Measurements from ENCODE around the gene TOX2. TPM values are rescaled to one million over a fixed set of nuclear protein-coding genes. Genes with fewer than 3 reads are reported as not detected.

The TOX2 gene
- total RNA-seq, 2 donors from 2014 or later: 2.4 to 3.4 TPM

DNA sequence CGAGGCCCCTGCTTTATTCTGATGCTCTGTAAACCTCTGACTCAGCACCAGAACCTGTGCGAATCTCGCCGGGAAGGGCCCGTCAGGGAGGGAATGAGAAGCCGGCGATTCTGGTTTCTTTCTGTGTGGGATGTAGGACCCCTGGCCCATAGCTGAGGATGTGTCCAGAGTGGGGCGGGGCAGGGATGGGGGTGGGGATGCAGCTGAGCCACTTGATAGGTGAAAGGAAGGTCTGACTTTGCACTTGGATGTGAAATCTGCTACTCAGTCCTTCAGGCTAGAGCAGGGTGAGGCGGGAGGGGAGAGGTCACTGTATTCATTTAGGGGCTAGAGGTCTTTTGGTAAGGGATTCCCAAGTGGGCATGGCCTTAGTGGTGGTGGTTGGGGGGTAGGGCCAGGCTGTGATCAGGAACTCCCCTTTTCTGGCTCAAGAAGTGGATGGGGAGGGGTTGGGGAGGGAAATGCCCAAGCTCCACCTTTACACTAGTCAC is 2.3 kb downstream of the TOX2 start:
- peak; percentile 61 for DNase-seq
- no peak overlapping the region for H3K4me3 ChIP-seq (ENCODE audit: low read length)
- no peak overlapping the region for H3K27ac ChIP-seq (ENCODE audit: low read depth, low read length)
- peaks cover 77% of the 10 kb centered on the region for H3K27me3 Mint-ChIP-seq (ENCODE audit: insufficient read depth)
- no peak overlapping the region for H3K27ac Mint-ChIP-seq
- no peaks in the 10 kb centered on the region for H3K36me3 ChIP-seq (ENCODE audit: control insufficient read depth, insufficient read depth, low read length)
- H3K9ac ChIP-seq (ENCODE audit: extremely low read depth, low read length, poor library complexity, severe bottlenecking): no peak overlapping the region
- peak overlapping the region; percentile 66 for H3K4me3 Mint-ChIP-seq
- H3K9me3 ChIP-seq (ENCODE audit: control insufficient read depth, low read length): no peaks in the 10 kb centered on the region
- H3K36me3 Mint-ChIP-seq (ENCODE audit: low read depth): no peaks in the 10 kb centered on the region
- H3K9me3 Mint-ChIP-seq: peaks cover 6% of the 10 kb centered on the region
- 29 to 49% methylated on average over 6 to 9 of the region's 9 CpGs for WGBS, 2 experiments (ENCODE audit: insufficient coverage in 1 of 2, insufficient read length in 1 of 2)
- H3K4me1 Mint-ChIP-seq: peaks cover 12% of the 10 kb centered on the region
- peaks cover 44% of the 10 kb centered on the region for H3K27me3 ChIP-seq (ENCODE audit: control insufficient read depth, insufficient read depth, low read length, poor library complexity, severe bottlenecking)
- TF ChIP-seq, protein P1, sequence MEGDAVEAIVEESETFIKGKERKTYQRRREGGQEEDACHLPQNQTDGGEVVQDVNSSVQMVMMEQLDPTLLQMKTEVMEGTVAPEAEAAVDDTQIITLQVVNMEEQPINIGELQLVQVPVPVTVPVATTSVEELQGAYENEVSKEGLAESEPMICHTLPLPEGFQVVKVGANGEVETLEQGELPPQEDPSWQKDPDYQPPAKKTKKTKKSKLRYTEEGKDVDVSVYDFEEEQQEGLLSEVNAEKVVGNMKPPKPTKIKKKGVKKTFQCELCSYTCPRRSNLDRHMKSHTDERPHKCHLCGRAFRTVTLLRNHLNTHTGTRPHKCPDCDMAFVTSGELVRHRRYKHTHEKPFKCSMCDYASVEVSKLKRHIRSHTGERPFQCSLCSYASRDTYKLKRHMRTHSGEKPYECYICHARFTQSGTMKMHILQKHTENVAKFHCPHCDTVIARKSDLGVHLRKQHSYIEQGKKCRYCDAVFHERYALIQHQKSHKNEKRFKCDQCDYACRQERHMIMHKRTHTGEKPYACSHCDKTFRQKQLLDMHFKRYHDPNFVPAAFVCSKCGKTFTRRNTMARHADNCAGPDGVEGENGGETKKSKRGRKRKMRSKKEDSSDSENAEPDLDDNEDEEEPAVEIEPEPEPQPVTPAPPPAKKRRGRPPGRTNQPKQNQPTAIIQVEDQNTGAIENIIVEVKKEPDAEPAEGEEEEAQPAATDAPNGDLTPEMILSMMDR (conservative IDR thresholded peaks at IDR 0.05): no peak
- H3K4me1 ChIP-seq (ENCODE audit: control insufficient read depth, insufficient read depth, low read length): no peaks in the 10 kb centered on the region

DNA sequence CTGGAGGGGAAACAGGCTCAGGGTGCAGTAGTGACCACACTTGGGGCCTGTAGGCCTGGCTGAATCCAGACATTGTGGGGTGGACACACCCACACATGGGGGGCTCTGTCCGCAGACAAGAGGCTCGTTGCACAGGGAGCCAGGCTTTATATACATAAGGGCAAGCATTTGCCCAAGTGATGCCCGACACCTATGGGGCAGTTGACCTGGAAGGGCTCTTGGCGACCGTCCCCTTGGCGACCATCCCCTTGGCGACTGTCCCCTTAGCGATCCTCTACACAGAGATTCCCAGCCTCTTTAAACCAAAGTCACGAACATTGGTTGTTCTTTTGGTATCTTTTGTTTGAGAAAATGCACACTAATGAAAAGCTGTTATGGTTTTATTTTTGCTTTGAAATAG is 2.7 kb downstream of the TOX2 start:
- peaks cover 3% of the 10 kb centered on the region for H3K9me3 Mint-ChIP-seq
- no peak overlapping the region for H3K9ac ChIP-seq (ENCODE audit: extremely low read depth, low read length, poor library complexity, severe bottlenecking)
- WGBS, 2 experiments (ENCODE audit: insufficient coverage in 1 of 2, insufficient read length in 1 of 2): 67 to 96% methylated on average over 1 to 9 of the region's 9 CpGs
- no peak for DNase-seq
- H3K4me3 Mint-ChIP-seq: no peak overlapping the region
- H3K27me3 Mint-ChIP-seq (ENCODE audit: insufficient read depth): peaks cover 77% of the 10 kb centered on the region
- H3K27ac Mint-ChIP-seq: no peak overlapping the region
- no peaks in the 10 kb centered on the region for H3K36me3 ChIP-seq (ENCODE audit: control insufficient read depth, insufficient read depth, low read length)
- H3K4me3 ChIP-seq (ENCODE audit: low read length): no peak overlapping the region
- no peak overlapping the region for H3K27ac ChIP-seq (ENCODE audit: low read depth, low read length)
- no peaks in the 10 kb centered on the region for H3K36me3 Mint-ChIP-seq (ENCODE audit: low read depth)
- no peaks in the 10 kb centered on the region for H3K4me1 ChIP-seq (ENCODE audit: control insufficient read depth, insufficient read depth, low read length)
- TF ChIP-seq, protein P1 (conservative IDR thresholded peaks at IDR 0.05): no peak
- H3K27me3 ChIP-seq (ENCODE audit: control insufficient read depth, insufficient read depth, low read length, poor library complexity, severe bottlenecking): peaks cover 44% of the 10 kb centered on the region
- H3K9me3 ChIP-seq (ENCODE audit: control insufficient read depth, low read length): no peaks in the 10 kb centered on the region
- peaks cover 12% of the 10 kb centered on the region for H3K4me1 Mint-ChIP-seq

GRCh38 chr20:43919686-43920403 is 5.2 kb downstream of the TOX2 start:
- no peak overlapping the region for H3K4me3 Mint-ChIP-seq
- DNase-seq: no peak
- H3K9me3 Mint-ChIP-seq: no peaks in the 10 kb centered on the region
- Histone ChIP-seq H3K9ac (ENCODE audit: extremely low read depth, low read length, poor library complexity, severe bottlenecking) (no peak overlapping the region), H3K27me3 (ENCODE audit: control insufficient read depth, insufficient read depth, low read length, poor library complexity, severe bottlenecking) (peaks cover 36% of the 10 kb centered on the region), H3K27ac (ENCODE audit: low read depth, low read length) (no peak overlapping the region), H3K36me3 (ENCODE audit: control insufficient read depth, insufficient read depth, low read length) (no peaks in the 10 kb centered on the region), H3K9me3 (ENCODE audit: control insufficient read depth, low read length) (no peaks in the 10 kb centered on the region), H3K4me1 (ENCODE audit: control insufficient read depth, insufficient read depth, low read length) (no peaks in the 10 kb centered on the region), H3K4me3 (ENCODE audit: low read length) (no peak overlapping the region)
- TF ChIP-seq, protein P1 (conservative IDR thresholded peaks at IDR 0.05): no peak
- WGBS, 2 experiments (ENCODE audit: insufficient coverage in 1 of 2, insufficient read length in 1 of 2): 91 to 100% methylated on average over 4 to 6 of the region's 6 CpGs
- H3K4me1 Mint-ChIP-seq: peaks cover 12% of the 10 kb centered on the region
- H3K27me3 Mint-ChIP-seq (ENCODE audit: insufficient read depth): peaks cover 64% of the 10 kb centered on the region
- H3K27ac Mint-ChIP-seq: no peak overlapping the region
- no peaks in the 10 kb centered on the region for H3K36me3 Mint-ChIP-seq (ENCODE audit: low read depth)
